CD4-positive, alpha-beta T cell (primary cell): Measurements from ENCODE around the gene CHI3L2. TPM values are rescaled to one million over a fixed set of nuclear protein-coding genes. Genes with fewer than 3 reads are reported as not detected.
A peak's percentile ranks its signal among the peaks of the same experiment; 100 is the strongest.

Experiments used
- ATAC-seq: fragments of 200-7000 bp; cut with Tn5 transposase; one replicate; pipeline ENCODE4 v1.10.0; 2022; ENCODE audit warnings: mild to moderate bottlenecking; ENCODE audit not compliant: poor library complexity
- CTCF ChIA-PET: fragments of 350-600 bp; sonication (Branson Sonifier 250); formaldehyde crosslinking; loops from one replicate; lab custom pipeline; 2021; ENCODE audit warnings: antibody characterized with exemption, inconsistent platforms; lab: Charles Lee
- POLR2A ChIA-PET: fragments of 350-600 bp; sonication (Branson Sonifier 250); formaldehyde crosslinking; loops from one replicate; lab custom pipeline; 2021; ENCODE audit warnings: antibody characterized with exemption, inconsistent platforms; lab: Charles Lee
- DNase-seq, 14 experiments: peaks; one replicate each; pipeline ENCODE4 v3.0.0-alpha.2; 2013 to 2020; ENCODE audit warnings: mixed read lengths in 2 of 14
- H3K27ac ChIP-seq, 2 donors: one replicate each; pipeline versions ENCODE4 v1.5.1 to v1.7.0; 2013; ENCODE audit warnings: low read length in 2 of 2, low read depth in 1 of 2, mild to moderate bottlenecking in 1 of 2
- H3K27me3 ChIP-seq, 2 experiments: 1 replicate in 1 of 2; 2 replicates in 1 of 2; pipeline versions ENCODE4 v1.6.1 to v1.7.0; 2013; ENCODE audit warnings: low read length in 2 of 2, control low read depth in 1 of 2, mild to moderate bottlenecking in 1 of 2, moderate library complexity in 1 of 2; ENCODE audit not compliant: insufficient read depth in 2 of 2, control insufficient read depth in 1 of 2
- H3K36me3 ChIP-seq: one replicate; pipeline ENCODE4 v1.6.1; 2013; ENCODE audit warnings: low read length, control low read depth; ENCODE audit not compliant: insufficient read depth
- H3K4me1 ChIP-seq: one replicate; pipeline ENCODE4 v1.6.1; 2013; ENCODE audit warnings: low read length, control low read depth; ENCODE audit not compliant: insufficient read depth
- H3K4me3 ChIP-seq: one replicate; pipeline ENCODE4 v1.5.1; 2013; ENCODE audit warnings: mild to moderate bottlenecking, low read length, moderate library complexity
- H3K9me3 ChIP-seq, 2 experiments: 1 replicate in 1 of 2; 2 replicates in 1 of 2; pipeline versions ENCODE4 v1.6.1 to v1.7.0; 2013; ENCODE audit warnings: low read length in 2 of 2, mild to moderate bottlenecking in 2 of 2, control low read depth in 1 of 2, moderate library complexity in 1 of 2; ENCODE audit not compliant: control insufficient read depth in 1 of 2, insufficient read depth in 1 of 2
- H3K27ac Mint-ChIP-seq: one replicate; pipeline ENCODE4 v1.8.0; 2020; ENCODE audit warnings: mixed read lengths
- H3K27me3 Mint-ChIP-seq: one replicate; pipeline ENCODE4 v1.8.0; 2021; ENCODE audit warnings: mixed read lengths
- H3K36me3 Mint-ChIP-seq: one replicate; pipeline ENCODE4 v1.8.0; 2021; ENCODE audit warnings: low read depth, mixed read lengths
- H3K4me1 Mint-ChIP-seq: one replicate; pipeline ENCODE4 v1.8.0; 2021; ENCODE audit warnings: low read depth, mixed read lengths
- H3K4me3 Mint-ChIP-seq: one replicate; pipeline ENCODE4 v1.8.0; 2020; ENCODE audit warnings: mild to moderate bottlenecking, mixed read lengths
- H3K9me3 Mint-ChIP-seq: one replicate; pipeline ENCODE4 v1.8.0; 2020; ENCODE audit warnings: mixed read lengths
- CTCF ChIP-seq: fragments of 200-600 bp; IDR thresholded peaks from one replicate; pipeline ENCODE4 v1.8.0; 2022; ENCODE audit warnings: antibody characterized with exemption, mild to moderate bottlenecking
- intact Hi-C, 2 experiments: fragments of 100-400 bp; cut with DNase I in 1 of 2; cut with micrococcal nuclease in 1 of 2; formaldehyde crosslinking; loops; one replicate each; pipeline versions ENCODE4 v1.15.1 to v1.9.0; 2023 to 2025; cut with DNase I, micrococcal nuclease
- total RNA-seq, 174 experiments: library from RNA in 2 of 174; stranded (reverse) in 2 of 174; gene quantifications; one replicate each; pipeline ENCODE4 v1.2.3 and lab custom pipeline; 2021 to 2026

CHI3L2 gene
- total RNA-seq, 2 experiments from 2014 or later = 13.9 to 15.7 TPM

GRCh38 chr1:111221633-111222291, 5.8 kb upstream of the CHI3L2 start:
- DNase-seq (peak in 9 of 14 experiments; percentile 45 to 88 (median 65)), ATAC-seq (peak; percentile 41)
- no peaks in the 10 kb centered on the region for H3K27me3 ChIP-seq
- TF ChIP-seq CTCF = no peak
- peaks cover 91% of the 10 kb centered on the region for H3K4me1 ChIP-seq
- Mint-ChIP-seq H3K9me3 (peaks cover 5% of the 10 kb centered on the region), H3K4me3 (peak overlapping the region; percentile 85), H3K36me3 (peaks cover 3% of the 10 kb centered on the region), H3K27me3 (no peaks in the 10 kb centered on the region), H3K27ac (peak overlapping the region; percentile 98), H3K4me1 (peaks cover 97% of the 10 kb centered on the region)
- peak overlapping the region; percentile 42 for H3K4me3 ChIP-seq
- H3K27ac ChIP-seq = peak overlapping the region; percentile 70 to 88
- H3K36me3 ChIP-seq = no peaks in the 10 kb centered on the region
- CTCF ChIA-PET = interaction anchor here (0.6 to 10.9 kb wide), 5 partner anchors 9 to 231 kb away, joined by 3 to 135 read pairs (median 3); partner anchors contain the start of gene DENND2D
- POLR2A ChIA-PET = interaction anchor here (1.0 to 22.0 kb wide), 8 partner anchors 15 to 184 kb away, joined by 4 to 756 read pairs (median 6); partner anchors contain the start of genes CEPT1, DENND2D and DRAM2
- H3K9me3 ChIP-seq = no peaks in the 10 kb centered on the region
- intact Hi-C loops = loop anchor here (1.0 to 10.0 kb wide), 9 partner anchors 19 to 548 kb away; partner anchors contain the start of genes ATP5PB (in 1 of the 2), CD53 (in 1 of the 2) and WDR77 (in 1 of the 2)

- H3K27me3 Mint-ChIP-seq = no peaks in the 10 kb centered on the region
- ATAC-seq (peak; percentile 21), DNase-seq (peak; percentile 59 to 90 (median 74))
- H3K27ac Mint-ChIP-seq = peak overlapping the region; percentile 98
- intact Hi-C loops = loop anchor here (1.0 to 10.0 kb wide), 11 partner anchors 20 to 545 kb away; partner anchors contain the start of gene CD53 (in 1 of the 2)
- Histone ChIP-seq H3K36me3 (no peaks in the 10 kb centered on the region), H3K27ac (peak overlapping the region; percentile 70 to 88), H3K4me1 (peaks cover 91% of the 10 kb centered on the region), H3K9me3 (no peaks in the 10 kb centered on the region), H3K27me3 (no peaks in the 10 kb centered on the region), H3K4me3 (peak overlapping the region; percentile 42)
- peaks cover 97% of the 10 kb centered on the region for H3K4me1 Mint-ChIP-seq
- H3K9me3 Mint-ChIP-seq = peaks cover 5% of the 10 kb centered on the region
- peak; percentile 93 for TF ChIP-seq CTCF
- peaks cover 3% of the 10 kb centered on the region for H3K36me3 Mint-ChIP-seq
- H3K4me3 Mint-ChIP-seq = peak overlapping the region; percentile 85
- CTCF ChIA-PET = interaction anchor here (0.6 to 10.9 kb wide), 21 partner anchors 8 to 547 kb away, joined by 3 to 135 read pairs (median 4); partner anchors contain the start of genes ATP5PB, DENND2D and WDR77
- POLR2A ChIA-PET = interaction anchor here (0.8 to 22.0 kb wide), 12 partner anchors 8 to 184 kb away, joined by 3 to 756 read pairs (median 5); partner anchors contain the start of gene DENND2D
Measured at GRCh38 chr1:111222308-111223125, 5.0 kb upstream of the CHI3L2 start.
